ENCODE data around the gene MYO5A. TPM values are rescaled to one million over a fixed set of nuclear protein-coding genes. Genes with fewer than 3 reads are reported as not detected.
A peak's percentile ranks its signal among the peaks of the same experiment; 100 is the strongest.
"Not testable (repeated sequence)": the region's sequence is repeated elsewhere in the genome, so short reads cannot be mapped to it uniquely, and the experiment has no call there.

Gene MYO5A
- polyA plus RNA-seq, 1 donor (not counting 4 experiments of a cell fraction or from before 2014, with no cell fraction given) = 53.8 TPM

DNA sequence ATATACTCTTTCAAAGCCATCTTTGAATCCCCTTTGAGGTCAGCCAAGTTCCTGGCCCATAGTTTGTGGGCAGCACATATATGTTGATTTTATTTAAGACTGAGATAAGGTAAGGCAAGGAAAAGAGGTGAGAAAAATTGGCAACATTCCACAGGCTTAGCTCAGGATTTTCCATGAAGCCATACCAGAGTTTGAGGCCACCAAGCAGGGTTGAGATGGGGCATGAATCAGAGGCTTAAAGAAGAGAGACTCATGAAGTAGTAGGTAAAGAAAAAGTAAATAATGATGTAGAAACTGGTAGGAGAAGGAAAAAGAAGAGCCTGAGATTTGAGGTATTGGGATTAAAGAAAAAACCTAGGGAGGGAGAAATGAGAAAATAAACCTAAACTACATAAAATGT is 89.2 kb downstream of the MYO5A start:
- TF ChIP-seq, protein P1, sequence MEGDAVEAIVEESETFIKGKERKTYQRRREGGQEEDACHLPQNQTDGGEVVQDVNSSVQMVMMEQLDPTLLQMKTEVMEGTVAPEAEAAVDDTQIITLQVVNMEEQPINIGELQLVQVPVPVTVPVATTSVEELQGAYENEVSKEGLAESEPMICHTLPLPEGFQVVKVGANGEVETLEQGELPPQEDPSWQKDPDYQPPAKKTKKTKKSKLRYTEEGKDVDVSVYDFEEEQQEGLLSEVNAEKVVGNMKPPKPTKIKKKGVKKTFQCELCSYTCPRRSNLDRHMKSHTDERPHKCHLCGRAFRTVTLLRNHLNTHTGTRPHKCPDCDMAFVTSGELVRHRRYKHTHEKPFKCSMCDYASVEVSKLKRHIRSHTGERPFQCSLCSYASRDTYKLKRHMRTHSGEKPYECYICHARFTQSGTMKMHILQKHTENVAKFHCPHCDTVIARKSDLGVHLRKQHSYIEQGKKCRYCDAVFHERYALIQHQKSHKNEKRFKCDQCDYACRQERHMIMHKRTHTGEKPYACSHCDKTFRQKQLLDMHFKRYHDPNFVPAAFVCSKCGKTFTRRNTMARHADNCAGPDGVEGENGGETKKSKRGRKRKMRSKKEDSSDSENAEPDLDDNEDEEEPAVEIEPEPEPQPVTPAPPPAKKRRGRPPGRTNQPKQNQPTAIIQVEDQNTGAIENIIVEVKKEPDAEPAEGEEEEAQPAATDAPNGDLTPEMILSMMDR (optimal IDR thresholded peaks at IDR 0.05 in 1 of 3, IDR thresholded peaks at IDR 0.05 in 1 of 3, conservative IDR thresholded peaks at IDR 0.05 in 1 of 3; ENCODE audit: extremely low read depth in 1 of 3, insufficient read depth in 2 of 3, low read length in 3 of 3) = no peak
- no peak for TF ChIP-seq EZH2 (IDR thresholded peaks at IDR 0.05; ENCODE audit: low read length)
- Histone ChIP-seq H3K36me3 (ENCODE audit: control insufficient read depth in 2 of 2, extremely low read depth in 1 of 2, insufficient read depth in 2 of 2, low read length in 2 of 2) (no peaks in the 10 kb centered on the region), H4K20me1 (ENCODE audit: control insufficient read depth, extremely low read depth, insufficient read depth, low read length) (no peaks in the 10 kb centered on the region), H3K4me1 (ENCODE audit: control insufficient read depth, extremely low read depth, insufficient read depth, low read length) (peaks cover 31% of the 10 kb centered on the region), H3K27me3 (ENCODE audit: control insufficient read depth, extremely low read depth, insufficient read depth, low read length) (no peaks in the 10 kb centered on the region), H3K9ac (ENCODE audit: control insufficient read depth, extremely low read depth, insufficient read depth, low read length) (no peak overlapping the region), H3K4me2 (ENCODE audit: control insufficient read depth, extremely low read depth, insufficient read depth, low read depth, low read length) (no peak overlapping the region), H3K79me2 (ENCODE audit: control insufficient read depth, insufficient read depth, low read length) (peaks cover 33% of the 10 kb centered on the region), H3K27ac (ENCODE audit: control insufficient read depth, insufficient read depth, low read length) (no peak overlapping the region), H3K4me3 (ENCODE audit: control insufficient read depth in 2 of 3, extremely low read depth in 1 of 3, insufficient read depth in 2 of 3, low read depth in 1 of 3, low read length in 3 of 3) (no peak overlapping the region), H3K9me1 (ENCODE audit: control insufficient read depth, extremely low read depth, insufficient read depth, low read length) (peaks cover 4% of the 10 kb centered on the region), H2AFZ (ENCODE audit: control insufficient read depth, low read length) (no peak overlapping the region), H3K9me3 (ENCODE audit: control insufficient read depth, low read depth, low read length) (no peaks in the 10 kb centered on the region)
- FAIRE-seq = no peak
- dilution Hi-C loops (cut with MboI; ENCODE audit: extremely low pct_ligation_motif_present, low sequenced_read_pairs) = no loop called here
- no peak for DNase-seq (ENCODE audit: low read depth, low spot score)

DNA sequence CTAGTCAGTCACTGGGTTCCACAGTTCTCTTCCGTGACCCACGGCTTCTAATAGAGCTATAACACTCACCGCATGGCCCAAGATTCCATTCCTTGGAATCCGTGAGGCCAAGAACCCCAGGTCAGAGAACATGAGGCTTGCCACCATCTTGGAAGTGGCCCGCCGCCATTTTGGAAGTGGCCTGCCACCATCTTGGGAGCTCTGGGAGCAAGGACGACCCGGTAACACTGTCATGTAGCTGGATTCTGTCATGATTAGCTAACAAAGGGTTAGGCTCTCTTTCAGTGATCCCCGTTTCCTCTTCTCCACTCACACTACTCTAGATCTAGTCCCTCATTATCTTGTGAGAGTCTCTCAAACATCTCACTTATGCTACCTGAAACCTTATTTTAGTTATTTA is 89.6 kb downstream of the MYO5A start:
- H3K4me3 ChIP-seq (ENCODE audit: control insufficient read depth in 2 of 3, extremely low read depth in 1 of 3, insufficient read depth in 2 of 3, low read depth in 1 of 3, low read length in 3 of 3); H3K9me3 ChIP-seq (ENCODE audit: control insufficient read depth, low read depth, low read length); H3K27me3 ChIP-seq (ENCODE audit: control insufficient read depth, extremely low read depth, insufficient read depth, low read length); H3K4me2 ChIP-seq (ENCODE audit: control insufficient read depth, extremely low read depth, insufficient read depth, low read depth, low read length); H4K20me1 ChIP-seq (ENCODE audit: control insufficient read depth, extremely low read depth, insufficient read depth, low read length); H3K36me3 ChIP-seq (ENCODE audit: control insufficient read depth in 2 of 2, extremely low read depth in 1 of 2, insufficient read depth in 2 of 2, low read length in 2 of 2); H2AFZ ChIP-seq (ENCODE audit: control insufficient read depth, low read length); H3K27ac ChIP-seq (ENCODE audit: control insufficient read depth, insufficient read depth, low read length); FAIRE-seq; H3K9ac ChIP-seq (ENCODE audit: control insufficient read depth, extremely low read depth, insufficient read depth, low read length); H3K9me1 ChIP-seq (ENCODE audit: control insufficient read depth, extremely low read depth, insufficient read depth, low read length); DNase-seq (ENCODE audit: low read depth, low spot score); dilution Hi-C loops (cut with MboI; ENCODE audit: extremely low pct_ligation_motif_present, low sequenced_read_pairs): not testable (repeated sequence)
- Histone ChIP-seq H3K79me2 (ENCODE audit: control insufficient read depth, insufficient read depth, low read length) (peaks cover 34% of the 10 kb centered on the region), H3K4me1 (ENCODE audit: control insufficient read depth, extremely low read depth, insufficient read depth, low read length) (peaks cover 31% of the 10 kb centered on the region)

DNA sequence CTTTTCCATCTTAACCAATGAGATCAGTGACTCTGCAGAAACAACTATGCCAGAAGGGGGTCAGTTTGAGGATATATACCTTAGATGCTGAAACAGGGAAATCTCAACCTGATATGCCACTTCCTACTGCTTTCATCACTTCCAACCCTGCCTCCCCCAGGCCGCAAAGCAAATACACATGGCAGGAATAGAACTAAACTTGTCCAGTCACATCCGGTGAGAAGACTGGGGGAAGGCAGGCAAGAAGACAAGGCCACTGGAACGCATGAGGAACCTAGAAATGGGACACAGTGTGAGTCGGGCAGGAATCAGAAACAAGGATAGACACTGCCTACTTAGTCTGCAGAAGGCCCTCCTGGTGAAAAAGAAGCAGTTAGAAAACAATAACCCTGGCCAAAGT is 90.6 kb downstream of the MYO5A start:
- FAIRE-seq = no peak
- no peaks in the 10 kb centered on the region for H3K9me3 ChIP-seq (ENCODE audit: control insufficient read depth, low read depth, low read length)
- peak overlapping the region; percentile 25 for H3K27ac ChIP-seq (ENCODE audit: control insufficient read depth, insufficient read depth, low read length)
- no peaks in the 10 kb centered on the region for H3K36me3 ChIP-seq (ENCODE audit: control insufficient read depth in 2 of 2, extremely low read depth in 1 of 2, insufficient read depth in 2 of 2, low read length in 2 of 2)
- dilution Hi-C loops (cut with MboI; ENCODE audit: extremely low pct_ligation_motif_present, low sequenced_read_pairs) = no loop called here
- H3K4me1 ChIP-seq (ENCODE audit: control insufficient read depth, extremely low read depth, insufficient read depth, low read length) = peaks cover 31% of the 10 kb centered on the region
- H3K27me3 ChIP-seq (ENCODE audit: control insufficient read depth, extremely low read depth, insufficient read depth, low read length) = no peaks in the 10 kb centered on the region
- TF ChIP-seq, protein P1 (optimal IDR thresholded peaks at IDR 0.05 in 1 of 3, IDR thresholded peaks at IDR 0.05 in 1 of 3, conservative IDR thresholded peaks at IDR 0.05 in 1 of 3; ENCODE audit: extremely low read depth in 1 of 3, insufficient read depth in 2 of 3, low read length in 3 of 3) = no peak
- no peak for TF ChIP-seq EZH2 (IDR thresholded peaks at IDR 0.05; ENCODE audit: low read length)
- H3K9ac ChIP-seq (ENCODE audit: control insufficient read depth, extremely low read depth, insufficient read depth, low read length) = no peak overlapping the region
- no peak overlapping the region for H3K4me2 ChIP-seq (ENCODE audit: control insufficient read depth, extremely low read depth, insufficient read depth, low read depth, low read length)
- H4K20me1 ChIP-seq (ENCODE audit: control insufficient read depth, extremely low read depth, insufficient read depth, low read length) = no peaks in the 10 kb centered on the region
- H3K79me2 ChIP-seq (ENCODE audit: control insufficient read depth, insufficient read depth, low read length) = peaks cover 34% of the 10 kb centered on the region
- DNase-seq (ENCODE audit: low read depth, low spot score) = no peak
- H3K4me3 ChIP-seq (ENCODE audit: control insufficient read depth in 2 of 3, extremely low read depth in 1 of 3, insufficient read depth in 2 of 3, low read depth in 1 of 3, low read length in 3 of 3) = no peak overlapping the region
- peaks cover 4% of the 10 kb centered on the region for H3K9me1 ChIP-seq (ENCODE audit: control insufficient read depth, extremely low read depth, insufficient read depth, low read length)
- H2AFZ ChIP-seq (ENCODE audit: control insufficient read depth, low read length) = no peak overlapping the region
